Mucosa of stomach (tissue), 1 donor: ENCODE results near the gene SIRT2.
"Not testable (repeated sequence)": the region's sequence is repeated elsewhere in the genome, so short reads cannot be mapped to it uniquely, and the experiment has no call there.

Experiments used
- H3K27me3 ChIP-seq: one replicate; pipeline ENCODE4 v1.7.0; 2013; ENCODE audit warnings: mild to moderate bottlenecking, low read length; ENCODE audit not compliant: control insufficient read depth, insufficient read depth
- H3K36me3 ChIP-seq: one replicate; pipeline ENCODE4 v1.7.0; 2013; ENCODE audit warnings: low read length; ENCODE audit not compliant: control insufficient read depth, insufficient read depth
- H3K4me1 ChIP-seq: one replicate; pipeline ENCODE4 v1.7.0; 2013; ENCODE audit warnings: mild to moderate bottlenecking, low read length; ENCODE audit not compliant: control insufficient read depth, insufficient read depth
- H3K4me3 ChIP-seq: one replicate; pipeline ENCODE4 v1.7.0; 2013; ENCODE audit warnings: low read length
- H3K9ac ChIP-seq: one replicate; pipeline ENCODE4 v1.7.0; 2013; ENCODE audit warnings: mild to moderate bottlenecking, low read length, moderate library complexity
- H3K9me3 ChIP-seq: one replicate; pipeline ENCODE4 v1.7.0; 2013; ENCODE audit warnings: mild to moderate bottlenecking, low read length, moderate library complexity; ENCODE audit not compliant: control insufficient read depth
- donor health status: Pancreatic carcinoma.

Gene SIRT2

DNA sequence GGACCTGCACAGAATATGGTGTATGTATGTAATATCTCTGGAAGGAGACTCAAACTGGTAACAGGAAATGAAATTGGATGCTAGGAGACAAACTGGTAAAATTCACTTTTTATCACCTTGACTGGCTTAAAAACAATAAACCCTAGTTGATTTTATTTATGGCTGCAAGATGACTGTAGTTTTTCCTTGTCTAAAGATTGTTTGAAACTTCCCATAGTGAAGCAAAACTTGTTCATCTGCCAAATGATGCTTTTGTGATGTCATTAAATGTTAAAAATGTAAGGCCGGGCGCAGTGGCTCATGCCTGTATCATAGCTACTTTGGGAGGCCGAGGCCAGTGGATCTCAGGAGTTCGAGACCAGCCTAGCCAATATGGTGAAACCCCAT lies 65.3 kb downstream of the SIRT2 start:
- peaks cover 49% of the 10 kb centered on the region for H3K4me1 ChIP-seq
- H3K36me3 ChIP-seq, result peaks cover 34% of the 10 kb centered on the region
- no peaks in the 10 kb centered on the region for H3K27me3 ChIP-seq
- H3K9me3 ChIP-seq, result no peaks in the 10 kb centered on the region
- H3K4me3 ChIP-seq, result no peak overlapping the region
- H3K9ac ChIP-seq, result no peak overlapping the region

DNA sequence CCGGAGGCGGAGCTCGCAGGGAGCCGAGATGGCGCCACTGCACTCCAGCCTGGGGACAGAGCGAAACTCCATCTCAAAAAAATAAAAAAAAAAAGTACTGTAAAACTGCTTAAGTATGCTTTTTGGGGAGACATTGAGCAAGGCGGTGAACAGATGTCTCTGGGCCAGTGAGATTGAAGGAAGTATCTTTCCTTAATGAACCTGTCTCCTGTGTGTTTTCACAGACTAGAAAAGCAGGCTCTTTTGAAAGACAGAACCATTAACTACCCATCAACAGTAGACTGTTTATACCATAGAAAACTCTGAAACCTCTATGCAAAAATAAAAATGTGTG lies 66.4 kb downstream of the SIRT2 start:
- Histone ChIP-seq H3K4me1 (peaks cover 38% of the 10 kb centered on the region), H3K36me3 (peaks cover 25% of the 10 kb centered on the region), H3K4me3 (no peak overlapping the region), H3K9ac (no peak overlapping the region), H3K9me3 (no peaks in the 10 kb centered on the region), H3K27me3 (no peaks in the 10 kb centered on the region)

DNA sequence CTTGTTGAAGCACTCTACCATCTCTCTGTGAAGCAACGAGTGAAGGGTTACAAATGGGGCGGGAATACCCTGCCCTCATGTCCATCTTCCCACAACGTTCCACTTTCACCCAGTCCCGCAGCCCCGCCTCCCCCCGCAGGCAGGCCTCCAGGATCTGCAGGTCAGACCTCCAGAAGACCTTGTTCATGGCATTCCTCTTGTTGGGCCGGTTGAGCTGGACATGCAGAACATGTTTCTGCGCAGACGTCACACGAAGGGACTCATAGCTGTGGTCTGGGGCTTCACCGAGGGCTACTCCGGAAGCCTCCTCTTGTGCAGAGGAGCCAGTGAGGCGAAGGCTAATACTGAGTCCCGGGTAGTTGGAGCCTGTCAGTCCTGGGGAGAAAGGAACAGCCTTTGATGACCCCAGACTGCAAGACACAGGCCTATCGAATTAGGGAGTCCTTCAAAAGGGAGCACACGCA lies 68.2 kb downstream of the SIRT2 start:
- Histone ChIP-seq H3K4me3 (peak overlapping the region; percentile 70), H3K36me3 (peaks cover 8% of the 10 kb centered on the region), H3K4me1 (peaks cover 22% of the 10 kb centered on the region), H3K9ac (peak overlapping the region; percentile 77), H3K9me3 (no peaks in the 10 kb centered on the region), H3K27me3 (no peaks in the 10 kb centered on the region)

DNA sequence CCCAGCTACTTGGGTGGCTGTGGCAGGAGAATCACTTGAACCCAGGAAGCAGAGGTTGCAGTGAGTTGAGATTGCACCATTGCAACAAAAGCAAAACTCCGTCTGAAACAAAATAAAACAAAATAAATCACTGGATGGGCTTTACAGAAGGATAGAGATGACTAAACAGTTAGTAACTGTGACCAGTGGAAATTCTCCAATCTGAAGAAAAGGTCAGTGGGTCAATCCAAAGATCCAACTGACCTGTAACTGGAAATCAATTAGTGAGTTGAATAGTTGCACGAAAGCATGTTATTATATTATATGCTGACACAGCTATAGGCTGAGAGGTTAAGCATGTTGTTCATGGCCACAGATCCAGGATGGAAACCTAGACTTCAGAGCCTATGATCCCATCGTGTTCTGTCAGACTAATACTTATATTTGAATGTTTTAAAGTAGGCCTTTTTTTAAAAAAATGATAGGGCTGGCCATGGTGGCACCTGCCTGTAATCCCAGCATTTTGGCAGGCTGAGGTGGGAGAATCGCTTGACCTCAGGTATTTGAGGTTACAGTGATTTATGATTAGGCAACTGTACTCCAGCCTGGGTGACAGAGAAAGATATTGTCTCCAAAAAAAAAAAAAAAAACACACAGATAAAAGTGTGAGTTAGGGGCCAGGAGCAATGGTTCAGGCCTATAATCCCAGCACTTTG lies 69.2 kb downstream of the SIRT2 start:
- Histone ChIP-seq H3K9me3 (no peaks in the 10 kb centered on the region), H3K27me3 (no peaks in the 10 kb centered on the region), H3K9ac (peak overlapping the region; percentile 77), H3K4me3 (no peak overlapping the region), H3K36me3 (no peaks in the 10 kb centered on the region), H3K4me1 (peaks cover 14% of the 10 kb centered on the region)

DNA sequence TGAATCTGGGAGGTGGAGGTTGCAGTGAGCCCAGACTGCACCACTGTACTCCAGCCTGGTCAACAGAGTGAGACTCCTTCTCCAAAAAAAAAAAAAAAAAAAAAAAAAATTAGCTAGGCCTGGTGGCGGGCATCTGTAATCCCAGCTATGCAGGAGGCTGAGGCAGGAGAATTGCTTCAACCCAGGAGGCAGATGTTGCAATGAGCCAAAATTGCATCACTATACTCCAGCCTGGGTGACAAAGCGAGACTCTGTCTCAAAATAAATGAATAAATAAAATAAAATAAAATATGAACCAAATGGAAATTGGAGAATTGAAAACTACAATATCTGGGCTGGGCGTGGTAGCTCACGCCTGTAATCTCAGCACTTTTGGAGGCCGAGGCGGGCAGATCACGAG lies 70.2 kb downstream of the SIRT2 start:
- H3K27me3 ChIP-seq, H3K9me3 ChIP-seq, H3K36me3 ChIP-seq, H3K9ac ChIP-seq, H3K4me3 ChIP-seq: not testable (repeated sequence)
- peaks cover 14% of the 10 kb centered on the region for H3K4me1 ChIP-seq
